Activated CD4-positive, alpha-beta memory T cell treated with anti-CD3 and anti-CD28 coated beads, Interleukin-2, amount 10 ng/mL, durations not matched to agents 7 days and 5 days (primary cell): ENCODE measurements around the gene SLC13A4. TPM values are rescaled to one million over a fixed set of nuclear protein-coding genes. Genes with fewer than 3 reads are reported as not detected.
"Not testable (repeated sequence)": the region's sequence is repeated elsewhere in the genome, so short reads cannot be mapped to it uniquely, and the experiment has no call there.

Source experiments
- CTCF ChIA-PET: fragments of 350-600 bp; sonication (Branson Sonifier 250); formaldehyde crosslinking; loops from one replicate; lab custom pipeline; 2021; ENCODE audit warnings: antibody characterized with exemption, inconsistent platforms; lab: Charles Lee
- POLR2A ChIA-PET: fragments of 350-600 bp; sonication (Branson Sonifier 250); formaldehyde crosslinking; loops from one replicate; lab custom pipeline; 2021; ENCODE audit warnings: antibody characterized with exemption; lab: Charles Lee
- DNase-seq: peaks from one replicate; pipeline ENCODE4 v3.0.0-alpha.2; 2020
- H3K27ac Mint-ChIP-seq: one replicate; pipeline ENCODE4 v1.8.0; 2021; ENCODE audit warnings: mild to moderate bottlenecking, mixed read lengths
- H3K27me3 Mint-ChIP-seq: one replicate; pipeline ENCODE4 v1.8.0; 2021; ENCODE audit warnings: mixed read lengths
- H3K36me3 Mint-ChIP-seq: one replicate; pipeline ENCODE4 v1.8.0; 2021; ENCODE audit warnings: low read depth, mixed read lengths
- H3K4me1 Mint-ChIP-seq: one replicate; pipeline ENCODE4 v1.8.0; 2021; ENCODE audit warnings: mixed read lengths
- H3K4me3 Mint-ChIP-seq: one replicate; pipeline ENCODE4 v1.8.0; 2021; ENCODE audit warnings: mild to moderate bottlenecking, mixed read lengths
- H3K9me3 Mint-ChIP-seq: one replicate; pipeline ENCODE4 v1.8.0; 2021; ENCODE audit warnings: mixed read lengths
- total RNA-seq, 2 experiments: library from RNA; stranded (reverse); gene quantifications; one replicate each; pipeline ENCODE4 v1.2.3, GENCODE V29; 2021

Gene SLC13A4
- total RNA-seq, 2 experiments from 2014 or later, result not detected

- H3K27ac Mint-ChIP-seq, H3K4me1 Mint-ChIP-seq, DNase-seq, H3K9me3 Mint-ChIP-seq, CTCF ChIA-PET, H3K27me3 Mint-ChIP-seq, H3K36me3 Mint-ChIP-seq, POLR2A ChIA-PET, H3K4me3 Mint-ChIP-seq: not testable (repeated sequence)
Observed at GRCh38 chr7:135692606-135693005, 35.4 kb downstream of the SLC13A4 start.

DNA sequence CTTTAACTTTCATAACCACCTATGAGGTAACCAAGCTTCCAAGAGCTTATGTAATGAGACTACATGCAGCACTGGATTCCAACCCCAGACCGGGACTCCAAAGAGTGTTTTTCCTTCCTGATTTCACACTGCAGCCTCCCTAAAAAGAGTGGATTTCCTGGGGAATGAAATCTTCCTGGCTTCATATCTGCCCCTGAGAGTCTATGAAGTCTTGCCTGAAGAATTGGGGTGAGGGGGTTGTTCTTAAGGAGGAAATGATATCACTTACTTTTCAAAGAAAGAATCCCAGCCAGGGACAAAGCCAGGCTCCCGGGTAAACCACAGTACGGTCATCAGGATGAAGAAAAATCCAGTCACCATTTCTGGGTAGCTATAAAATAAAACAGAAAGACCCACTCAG is 35.9 kb downstream of the SLC13A4 start:
- Mint-ChIP-seq H3K27ac (no peak overlapping the region), H3K4me3 (no peak overlapping the region), H3K9me3 (no peaks in the 10 kb centered on the region), H3K27me3 (no peaks in the 10 kb centered on the region), H3K4me1 (no peaks in the 10 kb centered on the region), H3K36me3 (peaks cover 2% of the 10 kb centered on the region)
- DNase-seq, result no peak
- CTCF ChIA-PET, result interaction anchor here (1.3 kb wide), 1 partner anchor 19 kb away, joined by 3 read pairs; no protein-coding TSS in a partner anchor
- POLR2A ChIA-PET, result no interaction called here

DNA sequence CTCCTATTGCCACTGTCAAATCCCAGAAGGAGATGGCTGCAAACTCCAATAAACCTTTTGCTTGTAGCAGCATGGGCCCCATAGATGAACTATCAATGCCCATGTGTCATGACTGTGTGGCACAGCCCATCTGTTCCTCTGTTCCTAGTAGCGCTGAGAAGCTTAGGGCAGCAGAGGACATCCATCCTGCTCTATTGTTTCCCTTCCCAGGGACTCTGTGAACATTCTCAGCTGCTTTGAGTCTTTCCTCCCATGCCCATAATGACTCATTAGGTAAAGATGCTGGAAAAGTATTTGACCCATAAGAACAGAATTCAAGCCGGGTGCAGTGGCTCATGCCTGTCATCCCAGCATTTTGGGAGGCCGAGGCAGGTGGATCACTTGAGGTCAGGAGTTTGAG is 37.4 kb downstream of the SLC13A4 start:
- Mint-ChIP-seq H3K4me3 (no peak overlapping the region), H3K27me3 (no peaks in the 10 kb centered on the region), H3K36me3 (peaks cover 2% of the 10 kb centered on the region), H3K9me3 (no peaks in the 10 kb centered on the region), H3K27ac (no peak overlapping the region), H3K4me1 (no peaks in the 10 kb centered on the region)
- no peak for DNase-seq
- POLR2A ChIA-PET, result no interaction called here
- CTCF ChIA-PET, result interaction anchor here (1.4 kb wide), 1 partner anchor 17 kb away, joined by 4 read pairs; no protein-coding TSS in a partner anchor

DNA sequence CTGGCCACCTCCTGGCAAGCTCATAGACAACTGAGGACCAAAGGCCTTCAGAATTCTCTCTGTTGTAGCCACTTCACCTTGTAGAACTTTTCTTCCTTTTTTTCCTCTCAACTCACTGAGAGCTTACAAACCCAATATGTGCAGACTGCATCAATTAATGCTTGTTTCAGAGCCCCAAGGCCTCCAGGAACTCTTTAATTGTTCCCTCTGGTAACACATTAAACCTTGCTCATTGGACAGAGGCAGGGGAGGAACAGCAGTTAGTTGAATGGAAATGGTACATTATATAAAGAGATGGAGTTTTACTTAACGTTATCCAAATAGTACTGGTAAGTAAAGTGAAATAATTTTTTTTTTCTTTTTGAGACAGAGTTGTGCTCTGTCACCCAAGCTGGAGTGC is 40.5 kb downstream of the SLC13A4 start:
- POLR2A ChIA-PET, result interaction anchor here (1.0 kb wide), 1 partner anchor 11 kb away, joined by 3 read pairs; no protein-coding TSS in a partner anchor

DNA sequence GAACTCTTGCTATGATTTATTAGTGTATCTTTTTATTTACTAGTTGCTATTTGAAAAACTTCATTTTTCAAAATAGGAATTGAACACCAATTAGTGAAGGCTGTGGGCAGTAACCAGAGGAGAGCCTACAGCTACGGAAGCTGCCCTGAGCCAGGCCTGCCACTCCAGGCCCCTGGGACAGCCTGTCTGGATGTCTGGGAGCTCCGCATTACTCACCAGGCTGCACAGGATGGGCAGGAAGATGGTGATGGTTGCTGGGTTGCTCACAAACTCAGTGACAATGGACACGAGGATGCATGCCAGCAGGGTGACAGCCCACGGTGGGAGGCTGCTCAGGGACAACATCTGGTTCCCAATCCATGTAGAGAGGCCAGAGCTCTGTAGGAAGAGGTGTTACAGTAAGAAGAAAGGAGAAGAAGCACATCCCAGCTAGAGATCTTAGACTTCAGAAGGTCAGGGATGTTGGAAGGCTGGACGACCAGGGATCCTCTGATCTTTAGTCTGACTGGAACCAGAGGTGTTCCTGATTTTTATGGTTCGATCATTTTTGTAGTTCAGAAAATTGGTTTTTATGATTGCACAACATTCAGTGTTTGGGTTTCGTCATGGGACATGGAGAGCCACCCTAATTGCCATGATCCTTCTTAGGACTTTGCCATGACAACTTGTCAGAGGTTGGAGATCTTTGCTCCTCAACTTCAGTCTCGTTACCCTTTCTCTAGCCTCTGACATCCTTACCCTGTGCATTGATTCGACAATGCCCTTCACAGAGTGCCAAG is 42.5 kb downstream of the SLC13A4 start:
- Mint-ChIP-seq H3K4me1 (peaks cover 12% of the 10 kb centered on the region), H3K9me3 (no peaks in the 10 kb centered on the region), H3K27ac (no peak overlapping the region), H3K4me3 (no peak overlapping the region), H3K27me3 (peaks cover 1% of the 10 kb centered on the region), H3K36me3 (peaks cover 2% of the 10 kb centered on the region)
- CTCF ChIA-PET, result interaction anchor here (0.6 to 1.0 kb wide), 2 partner anchors 10 to 13 kb away, joined by 3 to 4 read pairs; no protein-coding TSS in a partner anchor
- POLR2A ChIA-PET, result no interaction called here
- no peak for DNase-seq

More for the DNA sequence above, 40.5 kb downstream of the SLC13A4 start:
- CTCF ChIA-PET, result interaction anchor here (1.3 kb wide), 1 partner anchor 14 kb away, joined by 6 read pairs; no protein-coding TSS in a partner anchor
- Mint-ChIP-seq H3K9me3 (no peaks in the 10 kb centered on the region), H3K4me1 (no peaks in the 10 kb centered on the region), H3K27me3 (peaks cover 1% of the 10 kb centered on the region), H3K36me3 (peaks cover 2% of the 10 kb centered on the region), H3K4me3 (no peak overlapping the region), H3K27ac (no peak overlapping the region)
- no peak for DNase-seq

GRCh38 chr7:135684699-135685098 is 43.3 kb downstream of the SLC13A4 start:
- Mint-ChIP-seq H3K4me1 (peaks cover 15% of the 10 kb centered on the region), H3K9me3 (no peaks in the 10 kb centered on the region), H3K27me3 (peaks cover 1% of the 10 kb centered on the region), H3K36me3 (peaks cover 2% of the 10 kb centered on the region), H3K4me3 (no peak overlapping the region), H3K27ac (no peak overlapping the region)
- no peak for DNase-seq
- POLR2A ChIA-PET, result interaction anchor here (0.7 kb wide), 1 partner anchor 179 kb away, joined by 3 read pairs; no protein-coding TSS in a partner anchor
- CTCF ChIA-PET, result interaction anchor here (0.6 to 1.1 kb wide), 3 partner anchors 9 to 22 kb away, joined by 3 to 5 read pairs (median 4); partner anchors contain the start of gene STMP1

- ChIA-PET CTCF (interaction anchor here (1.1 kb wide), 2 partner anchors 11 to 22 kb away, joined by 3 to 5 read pairs; partner anchors contain the start of gene STMP1), POLR2A (interaction anchor here (0.7 kb wide), 1 partner anchor 178 kb away, joined by 3 read pairs; no protein-coding TSS in a partner anchor)
- DNase-seq, result no peak
- Mint-ChIP-seq H3K4me1 (peaks cover 15% of the 10 kb centered on the region), H3K27me3 (peaks cover 1% of the 10 kb centered on the region), H3K9me3 (no peaks in the 10 kb centered on the region), H3K36me3 (peaks cover under 1% of the 10 kb centered on the region), H3K27ac (no peak overlapping the region), H3K4me3 (no peak overlapping the region)
Observed at GRCh38 chr7:135684136-135684535, 43.9 kb downstream of the SLC13A4 start.

DNA sequence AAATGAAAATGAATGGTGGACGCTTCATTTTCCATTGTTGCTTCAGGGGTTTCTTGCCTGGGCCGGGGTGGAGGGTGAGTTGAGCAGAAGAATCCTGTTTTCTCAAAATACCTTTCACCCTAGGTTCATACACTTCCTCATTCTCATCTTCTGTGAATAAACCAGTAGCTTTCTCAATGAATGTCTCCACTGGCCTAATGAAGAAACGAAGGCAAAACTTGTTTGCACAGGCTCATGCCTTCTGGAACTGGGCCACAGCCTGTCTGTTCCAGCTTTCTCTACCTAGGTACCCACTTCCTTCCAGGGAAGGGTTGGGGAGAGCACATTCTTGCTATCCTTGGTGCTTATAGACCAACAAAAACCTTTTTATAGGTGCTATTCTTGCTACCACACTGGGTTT is 44.4 kb downstream of the SLC13A4 start:
- no peak overlapping the region for H3K4me3 Mint-ChIP-seq
- POLR2A ChIA-PET, result no interaction called here
- peaks cover 1% of the 10 kb centered on the region for H3K27me3 Mint-ChIP-seq
- CTCF ChIA-PET, result interaction anchor here (1.1 kb wide), 1 partner anchor 11 kb away, joined by 3 read pairs; no protein-coding TSS in a partner anchor
- H3K9me3 Mint-ChIP-seq, result no peaks in the 10 kb centered on the region
- H3K36me3 Mint-ChIP-seq, result no peaks in the 10 kb centered on the region
- H3K4me1 Mint-ChIP-seq, result peaks cover 15% of the 10 kb centered on the region
- H3K27ac Mint-ChIP-seq, result no peak overlapping the region
- DNase-seq, result no peak

DNA sequence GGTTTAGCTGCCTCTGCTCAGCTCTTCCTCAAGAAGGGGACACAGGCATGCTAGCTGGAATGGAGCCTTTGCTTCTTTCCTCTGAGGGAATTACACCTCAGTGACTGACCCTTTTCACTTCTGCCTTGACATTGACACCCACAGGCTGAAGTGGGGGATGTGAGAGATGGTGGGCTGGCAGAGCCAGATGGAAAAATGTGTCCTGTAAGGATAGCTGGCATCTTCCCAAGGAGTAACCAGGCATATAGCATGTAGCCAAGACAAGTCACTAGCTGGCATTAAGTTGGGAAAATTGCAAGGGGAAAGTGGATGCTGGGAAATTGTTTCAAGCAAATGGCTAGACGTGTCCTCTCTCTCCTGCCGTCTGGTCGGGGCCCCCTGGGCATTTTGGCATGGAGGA is 45.8 kb downstream of the SLC13A4 start:
- H3K27me3 Mint-ChIP-seq, result peaks cover 1% of the 10 kb centered on the region
- H3K27ac Mint-ChIP-seq, result no peak overlapping the region
- H3K4me3 Mint-ChIP-seq, result no peak overlapping the region
- no peaks in the 10 kb centered on the region for H3K9me3 Mint-ChIP-seq
- POLR2A ChIA-PET, result no interaction called here
- CTCF ChIA-PET, result interaction anchor here (1.2 to 2.3 kb wide), 3 partner anchors 9 to 260 kb away, joined by 3 to 10 read pairs (median 9); partner anchors contain the start of gene STMP1
- no peak for DNase-seq
- H3K4me1 Mint-ChIP-seq, result peaks cover 15% of the 10 kb centered on the region
- peaks cover 5% of the 10 kb centered on the region for H3K36me3 Mint-ChIP-seq

- H3K9me3 Mint-ChIP-seq, result no peaks in the 10 kb centered on the region
Observed at GRCh38 chr7:135681762-135682161, 46.2 kb downstream of the SLC13A4 start.

GRCh38 chr7:135678612-135679575 is 49.1 kb downstream of the SLC13A4 start:
- Mint-ChIP-seq H3K27me3 (no peaks in the 10 kb centered on the region), H3K9me3 (no peaks in the 10 kb centered on the region), H3K36me3 (peaks cover 13% of the 10 kb centered on the region), H3K4me1 (peaks cover 15% of the 10 kb centered on the region), H3K4me3 (no peak overlapping the region), H3K27ac (no peak overlapping the region)
- ChIA-PET POLR2A (no interaction called here), CTCF (interaction anchor here (0.8 to 1.1 kb wide), 2 partner anchors 8 to 331 kb away, joined by 3 to 5 read pairs; no protein-coding TSS in a partner anchor)
- DNase-seq, result no peak

More at GRCh38 chr7:135681762-135682161, 46.2 kb downstream of the SLC13A4 start:
- POLR2A ChIA-PET, result no interaction called here
- H3K27ac Mint-ChIP-seq, result no peak overlapping the region
- no peak overlapping the region for H3K4me3 Mint-ChIP-seq
- peaks cover 1% of the 10 kb centered on the region for H3K27me3 Mint-ChIP-seq
- peaks cover 15% of the 10 kb centered on the region for H3K4me1 Mint-ChIP-seq
- no peak for DNase-seq
- peaks cover 5% of the 10 kb centered on the region for H3K36me3 Mint-ChIP-seq
- CTCF ChIA-PET, result interaction anchor here (1.0 to 2.3 kb wide), 4 partner anchors 9 to 261 kb away, joined by 3 to 10 read pairs (median 6); partner anchors contain the start of gene STMP1

DNA sequence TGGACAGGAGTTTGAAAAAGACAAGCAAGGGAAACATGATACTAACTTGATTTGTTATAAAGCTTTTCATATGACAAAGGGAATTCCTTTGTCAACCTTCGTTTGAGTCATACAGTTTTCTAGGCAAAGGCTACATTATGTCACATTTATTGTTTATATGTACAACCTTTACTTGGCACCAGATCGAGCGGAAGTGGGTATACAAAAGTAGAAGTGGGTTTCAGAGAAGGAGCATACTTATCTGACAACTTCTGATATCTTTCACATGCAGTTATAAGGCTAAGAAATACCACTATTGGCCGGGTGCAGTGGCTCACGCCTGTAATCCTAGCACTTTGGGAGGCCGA is 54.7 kb downstream of the SLC13A4 start:
- H3K27me3 Mint-ChIP-seq, result no peaks in the 10 kb centered on the region
- H3K27ac Mint-ChIP-seq, result no peak overlapping the region
- H3K9me3 Mint-ChIP-seq, result no peaks in the 10 kb centered on the region
- peaks cover 23% of the 10 kb centered on the region for H3K36me3 Mint-ChIP-seq
- H3K4me1 Mint-ChIP-seq, result peaks cover 2% of the 10 kb centered on the region
- ChIA-PET POLR2A (interaction anchor here (7.6 kb wide), 1 partner anchor 10 kb away, joined by 45 read pairs; the partner anchor contains the start of gene STMP1), CTCF (interaction anchor here (0.7 to 3.4 kb wide), 14 partner anchors 8 to 394 kb away, joined by 3 to 26 read pairs (median 4); partner anchors contain the start of gene STMP1)
- no peak for DNase-seq
- H3K4me3 Mint-ChIP-seq, result no peak overlapping the region
